ENCODE measurements around the gene ATP2C2.
"Not testable (repeated sequence)": the region's sequence is repeated elsewhere in the genome, so short reads cannot be mapped to it uniquely, and the experiment has no call there.

ATP2C2 gene

GRCh38 chr16:84449156-84450140, 81.1 kb downstream of the ATP2C2 start:
- no peak for ATAC-seq
- no peak for TF ChIP-seq ZFP3 (CRISPR knock-in tag; IDR thresholded peaks at IDR 0.05)
- TF ChIP-seq RARB (CRISPR knock-in tag; IDR thresholded peaks at IDR 0.05), result no peak
- TF ChIP-seq TCF4 (CRISPR knock-in tag; IDR thresholded peaks at IDR 0.05; ENCODE audit: borderline replicate concordance), result no peak
- TF ChIP-seq OSR1 (CRISPR knock-in tag; IDR thresholded peaks at IDR 0.05), result no peak
- TF ChIP-seq ARNTL (CRISPR knock-in tag; IDR thresholded peaks at IDR 0.05; ENCODE audit: borderline replicate concordance, low read depth), result no peak

- no peak for ATAC-seq
- TF ChIP-seq TOX (CRISPR knock-in tag; IDR thresholded peaks at IDR 0.05; ENCODE audit: borderline replicate concordance), result no peak
Observed at GRCh38 chr16:84450176-84450865, 82.0 kb downstream of the ATP2C2 start.

GRCh38 chr16:84451010-84451676, 82.8 kb downstream of the ATP2C2 start:
- ATAC-seq, result not testable (repeated sequence)

GRCh38 chr16:84451781-84452180, 83.4 kb downstream of the ATP2C2 start:
- no peak for ATAC-seq
- TF ChIP-seq TCF4 (CRISPR knock-in tag; IDR thresholded peaks at IDR 0.05; ENCODE audit: borderline replicate concordance), result no peak
- no peak for TF ChIP-seq TSHZ2 (CRISPR knock-in tag; IDR thresholded peaks at IDR 0.05)
- no peak for TF ChIP-seq CREB5 (CRISPR knock-in tag; IDR thresholded peaks at IDR 0.05; ENCODE audit: low read depth)
- TF ChIP-seq CSDC2 (CRISPR knock-in tag; IDR thresholded peaks at IDR 0.05), result no peak
- TF ChIP-seq ZNF565 (CRISPR knock-in tag; conservative IDR thresholded peaks at IDR 0.05; ENCODE audit: low read depth), result no peak
- no peak for TF ChIP-seq GLIS3 (CRISPR knock-in tag; IDR thresholded peaks at IDR 0.05)
- TF ChIP-seq RARB (CRISPR knock-in tag; IDR thresholded peaks at IDR 0.05), result no peak
- no peak for TF ChIP-seq ARNTL (CRISPR knock-in tag; IDR thresholded peaks at IDR 0.05; ENCODE audit: borderline replicate concordance, low read depth)
- no peak for TF ChIP-seq ZFP3 (CRISPR knock-in tag; IDR thresholded peaks at IDR 0.05)
- no peak for TF ChIP-seq TOX (CRISPR knock-in tag; IDR thresholded peaks at IDR 0.05; ENCODE audit: borderline replicate concordance)
- TF ChIP-seq ISL1 (CRISPR knock-in tag; IDR thresholded peaks at IDR 0.05), result no peak
- no peak for TF ChIP-seq POU6F1 (CRISPR knock-in tag; IDR thresholded peaks at IDR 0.05; ENCODE audit: borderline replicate concordance, low read depth)
- TF ChIP-seq PPARA (CRISPR knock-in tag; IDR thresholded peaks at IDR 0.05; ENCODE audit: borderline replicate concordance), result no peak
- TF ChIP-seq BACH2 (CRISPR knock-in tag; IDR thresholded peaks at IDR 0.05; ENCODE audit: borderline replicate concordance), result no peak

- no peak for TF ChIP-seq OSR1 (CRISPR knock-in tag; IDR thresholded peaks at IDR 0.05)
- no peak for TF ChIP-seq ZNF8 (CRISPR knock-in tag; IDR thresholded peaks at IDR 0.05)
- no peak for TF ChIP-seq ZFP3 (CRISPR knock-in tag; IDR thresholded peaks at IDR 0.05)
- TF ChIP-seq ISL1 (CRISPR knock-in tag; IDR thresholded peaks at IDR 0.05), result no peak
- TF ChIP-seq RARB (CRISPR knock-in tag; IDR thresholded peaks at IDR 0.05), result no peak
- TF ChIP-seq PATZ1 (CRISPR knock-in tag; IDR thresholded peaks at IDR 0.05; ENCODE audit: borderline replicate concordance), result no peak
- no peak for ATAC-seq
Observed at GRCh38 chr16:84453061-84453752, 84.9 kb downstream of the ATP2C2 start.
